HG03571 (cell line): Measurements from ENCODE around the gene SLC26A5.

Experiments used
- ATAC-seq: cut with Tn5 transposase; IDR thresholded peaks from one replicate; pipeline ENCODE4 v1.9.1; 2021; ENCODE audit not compliant: unreplicated experiment

Gene SLC26A5

GRCh38 chr7:103348452-103348851, 97.6 kb downstream of the SLC26A5 start:
- no peak for ATAC-seq

GRCh38 chr7:103347507-103348267, 98.3 kb downstream of the SLC26A5 start, which contains the start of gene PSMC2:
TSS of gene PSMC2 (plus strand) at chr7:103347643. CDS start at chr7:103347712, 69 bp downstream.
- ATAC-seq = peak; percentile 69

- ATAC-seq = no peak
Observed at GRCh38 chr7:103346396-103346795, 99.6 kb downstream of the SLC26A5 start.

GRCh38 chr7:103344453-103345149, 101.4 kb downstream of the SLC26A5 start, which contains the start of gene DNAJC2:
TSS of gene DNAJC2 (minus strand) at chr7:103344767. CDS start at chr7:103344622, 145 bp downstream.
- ATAC-seq = peak; percentile 76

- ATAC-seq = no peak
Observed at GRCh38 chr7:103343758-103344452, 102.1 kb downstream of the SLC26A5 start.

GRCh38 chr7:103343332-103343731, 102.7 kb downstream of the SLC26A5 start:
- ATAC-seq = no peak

- ATAC-seq = no peak
Observed at GRCh38 chr7:103341466-103341865, 104.5 kb downstream of the SLC26A5 start.

- ATAC-seq = no peak
Observed at GRCh38 chr7:103338864-103339263, 107.1 kb downstream of the SLC26A5 start.

- no peak for ATAC-seq
Observed at GRCh38 chr7:103336761-103337160, 109.2 kb downstream of the SLC26A5 start.

GRCh38 chr7:103325744-103326143, 120.3 kb downstream of the SLC26A5 start:
- no peak for ATAC-seq
